MM.1S (cell line): Measurements from ENCODE around the gene RAB9A.

ENCODE experiments used
- DNase-seq: peaks from one replicate; pipeline ENCODE4 v3.0.0-alpha.2; 2015
- H2AFZ ChIP-seq: fragments of 300-600 bp; sonication (generic); 2 replicates; pipeline ENCODE4 v1.6.0; 2016; ENCODE audit warnings: antibody characterized with exemption, low read length
- H3F3A ChIP-seq: fragments of 300-600 bp; sonication (generic); 2 replicates; pipeline ENCODE4 v1.6.1; 2016; ENCODE audit warnings: mild to moderate bottlenecking, antibody characterized with exemption, low read length, moderate library complexity, mixed read lengths; ENCODE audit not compliant: insufficient read depth
- H3K27ac ChIP-seq: fragments of 300-600 bp; sonication (generic); 2 replicates; pipeline ENCODE4 v1.5.1; 2016; ENCODE audit warnings: mild to moderate bottlenecking, low read length
- H3K27me3 ChIP-seq: fragments of 300-600 bp; sonication (generic); replicated peaks from 2 replicates; pipeline ENCODE4 v1.6.0; 2016; ENCODE audit warnings: low read length; ENCODE audit not compliant: insufficient read depth
- H3K36me3 ChIP-seq: fragments of 300-600 bp; sonication (generic); replicated peaks from 2 replicates; pipeline ENCODE4 v1.6.1; 2016; ENCODE audit warnings: mild to moderate bottlenecking, low read length, mixed read lengths; ENCODE audit not compliant: insufficient read depth
- H3K4me1 ChIP-seq: fragments of 300-600 bp; sonication (generic); 2 replicates; pipeline ENCODE4 v1.6.1; 2016; ENCODE audit warnings: low read length, mixed read lengths
- H3K4me2 ChIP-seq: fragments of 300-600 bp; sonication (generic); 2 replicates; pipeline ENCODE4 v1.6.0; 2016; ENCODE audit warnings: low read depth, low read length
- H3K4me3 ChIP-seq: fragments of 300-600 bp; sonication (generic); 2 replicates; pipeline ENCODE4 v1.5.1; 2016; ENCODE audit warnings: low read length, mixed read lengths
- H3K79me2 ChIP-seq: fragments of 300-600 bp; sonication (generic); 2 replicates; pipeline ENCODE4 v1.6.1; 2016; ENCODE audit warnings: mixed run types, low read length, mixed read lengths
- H3K9ac ChIP-seq: fragments of 300-600 bp; sonication (generic); 2 replicates; pipeline ENCODE4 v1.6.1; 2016; ENCODE audit warnings: low read length, mixed read lengths
- H3K9me2 ChIP-seq: fragments of 300-600 bp; sonication (generic); replicated peaks from 2 replicates; pipeline ENCODE4 v1.6.1; 2016; ENCODE audit warnings: mild to moderate bottlenecking, low read length, mixed read lengths; ENCODE audit not compliant: insufficient read depth
- H3K9me3 ChIP-seq: fragments of 300-600 bp; sonication (generic); replicated peaks from 2 replicates; pipeline ENCODE4 v1.6.1; 2016; ENCODE audit warnings: mild to moderate bottlenecking, low read length, mixed read lengths; ENCODE audit not compliant: insufficient read depth
- H4K20me1 ChIP-seq: fragments of 300-600 bp; sonication (generic); 2 replicates; pipeline ENCODE4 v1.6.1; 2016; ENCODE audit warnings: mild to moderate bottlenecking, low read length, moderate library complexity, mixed read lengths; ENCODE audit not compliant: insufficient read depth
- EZH2 ChIP-seq: fragments of 300-600 bp; sonication (generic); optimal IDR thresholded peaks from 2 replicates; pipeline ENCODE3; 2017; ENCODE audit warnings: low read depth, mild to moderate bottlenecking, antibody characterized with exemption, low read length, mixed read lengths
- EZH2phosphoT487 ChIP-seq: fragments of 300-600 bp; sonication (generic); IDR thresholded peaks from 2 replicates; pipeline ENCODE4 v1.6.1; 2018; ENCODE audit warnings: antibody characterized with exemption, low read length
- TF ChIP-seq, protein P1 (sequence below): fragments of 300-600 bp; sonication (generic); IDR thresholded peaks from 2 replicates; pipeline ENCODE4 v1.5.1; 2016; ENCODE audit warnings: antibody characterized with exemption, low read length, mixed read lengths

RAB9A gene

GRCh38 chrX:13755254-13755653 lies 66.3 kb downstream of the RAB9A start:
- no peak overlapping the region for H3K4me2 ChIP-seq
- H2AFZ ChIP-seq = no peak overlapping the region
- no peak for DNase-seq
- no peaks in the 10 kb centered on the region for H4K20me1 ChIP-seq
- H3K9me3 ChIP-seq = no peaks in the 10 kb centered on the region
- no peak overlapping the region for H3K27ac ChIP-seq
- no peaks in the 10 kb centered on the region for H3K9me2 ChIP-seq
- H3K4me1 ChIP-seq = peaks cover 44% of the 10 kb centered on the region
- peaks cover 30% of the 10 kb centered on the region; the same call in 1 of the 2 replicates for H3F3A ChIP-seq
- TF ChIP-seq EZH2phosphoT487 (no peak), EZH2 (no peak)
- TF ChIP-seq, protein P1, sequence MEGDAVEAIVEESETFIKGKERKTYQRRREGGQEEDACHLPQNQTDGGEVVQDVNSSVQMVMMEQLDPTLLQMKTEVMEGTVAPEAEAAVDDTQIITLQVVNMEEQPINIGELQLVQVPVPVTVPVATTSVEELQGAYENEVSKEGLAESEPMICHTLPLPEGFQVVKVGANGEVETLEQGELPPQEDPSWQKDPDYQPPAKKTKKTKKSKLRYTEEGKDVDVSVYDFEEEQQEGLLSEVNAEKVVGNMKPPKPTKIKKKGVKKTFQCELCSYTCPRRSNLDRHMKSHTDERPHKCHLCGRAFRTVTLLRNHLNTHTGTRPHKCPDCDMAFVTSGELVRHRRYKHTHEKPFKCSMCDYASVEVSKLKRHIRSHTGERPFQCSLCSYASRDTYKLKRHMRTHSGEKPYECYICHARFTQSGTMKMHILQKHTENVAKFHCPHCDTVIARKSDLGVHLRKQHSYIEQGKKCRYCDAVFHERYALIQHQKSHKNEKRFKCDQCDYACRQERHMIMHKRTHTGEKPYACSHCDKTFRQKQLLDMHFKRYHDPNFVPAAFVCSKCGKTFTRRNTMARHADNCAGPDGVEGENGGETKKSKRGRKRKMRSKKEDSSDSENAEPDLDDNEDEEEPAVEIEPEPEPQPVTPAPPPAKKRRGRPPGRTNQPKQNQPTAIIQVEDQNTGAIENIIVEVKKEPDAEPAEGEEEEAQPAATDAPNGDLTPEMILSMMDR = no peak
- H3K36me3 ChIP-seq = no peaks in the 10 kb centered on the region; the same call in 1 of the 2 replicates
- no peaks in the 10 kb centered on the region for H3K27me3 ChIP-seq
- H3K4me3 ChIP-seq = no peak overlapping the region
- no peaks in the 10 kb centered on the region for H3K79me2 ChIP-seq
- H3K9ac ChIP-seq = no peak overlapping the region

DNA sequence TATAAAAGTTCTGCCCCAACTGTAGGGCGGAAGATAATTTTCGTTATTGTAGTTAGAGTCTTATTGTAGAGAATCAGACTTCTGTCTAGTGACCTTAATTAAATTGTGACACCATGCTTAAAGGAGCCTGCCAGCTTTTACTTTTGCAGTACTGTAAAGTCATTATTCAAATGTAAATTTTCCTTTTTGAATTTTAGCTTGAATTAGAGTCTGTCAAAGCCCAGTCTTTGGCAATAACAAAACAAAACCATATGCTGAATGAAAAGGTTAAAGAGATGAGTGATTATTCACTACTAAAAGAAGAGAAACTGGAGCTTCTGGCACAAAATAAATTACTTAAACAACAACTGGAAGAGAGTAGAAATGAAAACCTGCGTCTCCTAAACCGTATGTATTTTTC lies 67.5 kb downstream of the RAB9A start:
- Histone ChIP-seq H4K20me1 (no peaks in the 10 kb centered on the region), H3K27ac (no peak overlapping the region), H3K4me3 (no peak overlapping the region), H3K27me3 (no peaks in the 10 kb centered on the region), H3F3A (peaks cover 25% of the 10 kb centered on the region; the same call in 1 of the 2 replicates), H3K4me1 (peaks cover 34% of the 10 kb centered on the region), H3K79me2 (no peaks in the 10 kb centered on the region), H3K9ac (no peak overlapping the region), H3K36me3 (no peaks in the 10 kb centered on the region; the same call in 1 of the 2 replicates), H2AFZ (no peak overlapping the region), H3K9me3 (no peaks in the 10 kb centered on the region), H3K4me2 (no peak overlapping the region), H3K9me2 (no peaks in the 10 kb centered on the region)
- TF ChIP-seq EZH2phosphoT487 (no peak), EZH2 (no peak)
- TF ChIP-seq, protein P1 = no peak
- DNase-seq = no peak

DNA sequence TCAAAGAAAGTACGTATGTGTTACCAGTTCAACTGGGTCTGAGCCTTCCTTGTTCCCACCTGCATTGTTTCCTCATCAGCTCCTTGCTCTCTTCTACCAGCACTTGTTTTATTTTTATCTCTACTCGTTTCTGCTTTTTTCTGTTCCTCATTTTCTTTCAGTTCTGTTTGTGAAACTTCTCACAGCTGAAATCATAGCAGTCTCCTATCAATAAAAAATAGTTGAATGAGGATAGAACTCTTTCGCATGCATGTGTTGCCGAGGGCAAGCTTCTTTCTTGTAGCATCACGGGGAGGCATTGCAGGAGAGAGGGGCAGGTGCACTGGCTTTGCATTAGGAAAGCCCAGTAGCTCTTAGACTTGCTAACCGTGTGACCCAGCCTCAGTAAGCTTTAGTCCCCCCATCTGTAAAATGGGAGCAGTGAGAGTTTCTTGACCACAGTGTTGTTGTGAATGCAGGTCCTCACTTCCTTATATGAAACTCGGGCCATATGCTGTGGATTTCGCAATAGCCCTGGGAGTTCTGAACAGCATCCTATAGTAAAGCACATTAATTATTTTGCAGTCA lies 70.3 kb downstream of the RAB9A start:
- peak overlapping the region; percentile 77; the same call in 1 of the 2 replicates for H3K27ac ChIP-seq
- H3K36me3 ChIP-seq = no peaks in the 10 kb centered on the region; the same call in 1 of the 2 replicates
- no peak overlapping the region for H3K9ac ChIP-seq

More for the DNA sequence above, 70.3 kb downstream of the RAB9A start:
- H3K9me3 ChIP-seq = no peaks in the 10 kb centered on the region
- peak overlapping the region; percentile 44; the same call in 1 of the 2 replicates for H3K4me2 ChIP-seq
- H3K4me3 ChIP-seq = no peak overlapping the region
- no peaks in the 10 kb centered on the region for H3K27me3 ChIP-seq
- peaks cover 18% of the 10 kb centered on the region; the same call in 1 of the 2 replicates for H3F3A ChIP-seq
- TF ChIP-seq EZH2 (no peak), EZH2phosphoT487 (no peak)
- no peak overlapping the region for H2AFZ ChIP-seq
- H4K20me1 ChIP-seq = no peaks in the 10 kb centered on the region
- no peak for DNase-seq
- peaks cover 17% of the 10 kb centered on the region for H3K4me1 ChIP-seq
- H3K9me2 ChIP-seq = no peaks in the 10 kb centered on the region
- no peaks in the 10 kb centered on the region for H3K79me2 ChIP-seq
